ENCODE data around the gene DDAH2.

Gene DDAH2

DNA sequence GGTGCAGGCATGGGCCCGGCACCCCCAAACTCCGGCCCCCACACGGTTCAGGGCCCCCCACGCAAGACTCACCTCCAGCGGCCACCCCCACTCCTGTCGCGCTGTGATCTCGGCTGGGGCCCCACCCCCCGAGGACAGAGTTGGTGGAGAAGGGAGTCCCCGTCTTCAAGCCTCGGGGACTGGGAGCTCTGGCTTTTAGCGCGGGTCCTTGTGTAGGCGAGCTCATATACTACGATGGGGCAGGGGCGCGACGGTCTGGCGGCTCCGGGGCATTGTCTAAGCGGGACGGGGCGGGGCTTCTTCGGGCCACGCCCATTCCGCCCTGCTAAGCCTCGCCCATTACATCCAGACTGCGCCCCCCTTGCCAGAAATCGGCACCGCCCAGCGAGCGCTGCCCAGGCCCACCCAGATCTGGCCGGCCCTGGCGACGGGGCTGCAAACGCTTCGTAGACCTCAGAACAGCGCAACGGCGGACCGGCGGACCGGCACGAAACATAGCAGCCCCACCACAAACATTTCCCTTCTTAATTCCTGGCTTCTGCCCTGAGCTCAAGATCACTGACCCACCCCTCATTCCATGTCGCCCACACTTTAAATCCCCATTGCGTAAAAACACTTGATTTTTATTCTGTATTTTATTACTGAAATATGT lies 1.0 kb upstream of the DDAH2 start:
- DNase-seq: no peak

DNA sequence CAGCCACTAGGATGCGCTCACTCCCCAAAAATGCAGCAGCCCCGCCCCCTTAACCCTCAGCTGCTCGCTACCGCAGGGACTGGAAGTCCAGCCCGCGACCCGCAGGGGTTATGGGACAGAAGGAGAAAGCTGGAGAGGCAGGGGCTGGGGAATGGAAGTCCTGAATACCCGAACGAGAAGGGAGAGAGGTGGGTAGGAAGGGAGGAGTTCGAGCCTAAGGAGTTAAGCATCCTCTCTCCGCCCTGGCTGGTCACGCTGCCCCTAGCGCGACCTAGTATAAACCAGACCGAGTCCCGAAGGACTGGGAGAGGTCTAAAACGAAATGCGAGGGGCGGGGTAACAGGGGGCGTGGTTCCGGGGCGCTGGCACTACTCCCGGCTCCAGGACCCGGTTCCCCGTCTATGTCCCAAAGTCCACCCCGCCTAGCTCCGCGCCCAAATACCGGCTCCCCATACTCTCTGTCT lies 448 bp upstream of the DDAH2 start:
- DNase-seq: peak; percentile 58

DNA sequence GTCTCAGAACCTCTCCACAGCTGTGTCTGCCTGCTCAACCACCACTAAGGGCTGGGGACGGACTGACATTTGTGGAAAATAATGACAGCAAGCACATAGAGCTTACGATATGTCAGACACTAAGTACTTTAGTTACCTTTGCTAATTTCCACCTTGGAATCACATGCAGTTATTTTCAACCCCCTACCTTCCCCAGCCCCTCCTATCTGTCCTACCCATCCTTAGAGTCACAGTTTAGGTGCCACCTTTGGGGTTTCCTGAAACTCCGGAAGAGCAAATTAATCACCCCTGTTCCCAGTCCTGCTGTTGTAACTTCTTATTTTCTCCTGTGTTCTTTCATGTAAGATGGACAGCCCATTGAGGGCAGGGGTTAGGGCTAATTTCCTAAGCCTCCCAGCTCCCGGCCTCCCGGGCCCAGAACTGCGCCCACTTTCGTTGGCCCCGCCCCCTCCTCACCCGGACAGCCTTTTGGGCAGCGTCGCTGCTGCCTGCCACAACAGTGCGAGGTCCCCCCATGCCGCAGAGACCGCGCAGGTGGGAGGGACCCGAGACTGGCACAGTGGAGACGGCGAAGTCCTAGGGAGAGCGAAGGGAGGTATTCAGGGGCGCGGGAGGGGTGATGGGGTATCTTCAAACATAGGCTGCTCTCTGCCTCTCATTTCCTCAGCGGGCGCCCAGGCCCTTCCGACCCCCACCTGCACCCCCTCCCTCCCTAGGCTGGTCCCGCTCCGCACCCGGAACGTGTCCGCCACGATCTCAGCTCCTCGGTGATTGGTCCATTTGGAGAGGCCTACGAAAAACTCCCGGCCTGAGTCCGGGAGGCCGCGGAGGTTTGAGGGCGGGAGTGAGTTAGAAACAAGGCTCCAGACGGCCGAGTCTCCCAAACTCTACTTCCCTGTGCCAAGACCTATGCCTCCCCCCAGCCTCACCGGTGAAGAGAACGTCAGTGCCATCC lies 1.1 kb downstream of the DDAH2 start:
- DNase-seq: no peak

DNA sequence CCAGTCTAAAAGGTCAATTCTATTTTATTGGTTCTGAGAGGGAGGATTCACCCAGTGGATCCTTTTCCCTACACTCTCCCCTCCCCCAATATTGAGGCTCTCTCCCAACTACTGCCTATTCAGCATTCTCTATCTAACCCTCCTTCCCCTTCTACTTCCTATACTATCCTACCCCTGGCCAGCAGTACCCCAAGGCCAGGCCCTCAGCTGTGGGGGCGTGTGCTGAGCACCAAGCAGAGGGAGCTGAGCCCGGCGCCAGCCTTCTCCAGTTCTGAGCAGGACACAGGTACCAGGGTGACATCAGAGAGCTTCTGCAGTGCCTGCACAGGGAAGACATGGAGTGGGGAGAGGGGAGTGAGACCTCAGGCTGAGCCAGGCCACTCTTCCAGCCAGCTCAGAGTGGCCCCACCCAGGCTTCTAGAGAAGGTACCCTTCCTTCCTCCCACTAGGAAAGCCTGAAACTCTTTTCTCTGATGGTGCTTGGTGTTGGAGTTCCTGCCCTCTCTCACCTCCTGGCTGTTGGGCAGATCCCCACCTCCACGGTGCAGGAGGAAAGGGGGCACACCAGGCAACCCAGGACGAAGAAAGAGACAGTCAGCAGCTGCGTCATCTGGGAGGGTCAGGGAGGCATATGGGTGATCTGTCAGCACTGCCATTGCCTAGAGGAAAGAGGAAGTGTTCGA lies 1.9 kb downstream of the DDAH2 start:
- no peak for DNase-seq

DNA sequence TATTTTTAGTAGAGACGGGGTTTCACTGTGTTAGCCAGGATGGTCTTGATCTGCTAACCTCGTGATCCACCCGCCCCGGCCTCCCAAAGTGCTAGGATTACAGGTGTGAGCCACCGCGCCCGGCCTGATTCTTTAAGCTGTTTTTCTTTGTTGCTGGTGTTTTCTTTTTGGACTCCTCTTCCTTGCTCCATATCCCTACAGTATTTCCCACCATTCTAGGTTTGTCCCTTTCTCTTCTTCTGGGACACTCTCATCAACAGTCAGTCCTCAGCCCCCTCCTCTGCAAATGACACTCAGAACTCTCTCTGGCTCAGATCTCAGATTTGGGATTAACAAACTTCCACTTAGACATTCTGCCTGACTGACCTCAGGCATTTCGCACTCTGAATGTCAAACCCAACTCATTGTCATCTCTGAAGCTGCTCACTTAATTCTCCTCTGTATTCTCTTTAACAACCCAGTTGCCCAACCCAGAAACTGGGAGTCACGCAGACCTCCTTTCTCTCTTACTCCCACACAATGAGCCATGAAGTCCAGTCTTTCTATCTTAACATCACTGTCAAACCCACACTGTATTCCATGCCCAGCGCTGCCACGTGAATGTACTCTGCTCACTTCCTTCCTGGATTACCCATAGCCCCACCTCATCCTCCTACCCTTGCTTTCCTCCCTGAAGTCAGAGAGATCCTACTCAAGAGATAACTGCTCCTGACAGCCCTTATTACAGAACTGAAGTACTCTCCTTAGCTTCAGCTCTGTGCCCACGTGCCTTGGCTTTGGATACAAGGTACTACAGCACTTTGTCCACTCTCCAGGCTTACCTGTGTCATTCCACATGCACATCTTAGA lies 3.4 kb downstream of the DDAH2 start:
- DNase-seq: no peak

DNA sequence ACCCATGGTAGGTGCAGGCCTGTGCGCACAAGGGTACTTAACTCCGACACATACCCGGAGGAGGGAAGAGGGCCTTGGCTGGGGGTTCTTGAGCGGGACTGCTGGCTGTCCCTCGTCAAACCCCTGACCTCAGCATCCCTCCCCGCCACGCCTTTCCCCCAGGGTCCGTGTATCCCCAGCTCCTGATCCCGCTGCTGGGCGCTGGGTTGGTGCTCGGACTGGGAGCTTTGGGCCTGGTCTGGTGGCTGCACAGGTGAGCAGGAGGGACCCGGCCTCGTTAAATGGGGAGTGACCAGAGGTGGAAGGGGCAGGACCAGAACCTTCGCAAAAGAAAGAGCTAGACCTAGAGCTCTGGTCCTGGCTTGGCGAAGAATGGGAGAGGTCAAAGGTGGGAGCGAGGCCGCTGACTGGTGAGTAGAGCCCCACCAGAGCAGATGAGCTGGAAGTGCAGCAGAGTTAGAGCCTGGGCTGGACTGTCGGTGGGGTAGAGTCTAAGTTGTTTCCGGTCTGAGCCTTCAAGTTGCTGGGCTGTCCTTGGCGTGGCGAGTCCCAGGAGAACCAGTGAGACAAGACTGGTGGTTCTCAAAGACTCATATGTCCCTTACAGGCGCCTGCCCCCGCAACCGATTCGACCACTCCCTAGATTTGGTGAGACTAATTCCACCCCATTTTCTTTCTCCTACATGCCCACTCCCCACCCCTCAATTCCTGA lies 5.0 kb downstream of the DDAH2 start:
- no peak for DNase-seq

DNA sequence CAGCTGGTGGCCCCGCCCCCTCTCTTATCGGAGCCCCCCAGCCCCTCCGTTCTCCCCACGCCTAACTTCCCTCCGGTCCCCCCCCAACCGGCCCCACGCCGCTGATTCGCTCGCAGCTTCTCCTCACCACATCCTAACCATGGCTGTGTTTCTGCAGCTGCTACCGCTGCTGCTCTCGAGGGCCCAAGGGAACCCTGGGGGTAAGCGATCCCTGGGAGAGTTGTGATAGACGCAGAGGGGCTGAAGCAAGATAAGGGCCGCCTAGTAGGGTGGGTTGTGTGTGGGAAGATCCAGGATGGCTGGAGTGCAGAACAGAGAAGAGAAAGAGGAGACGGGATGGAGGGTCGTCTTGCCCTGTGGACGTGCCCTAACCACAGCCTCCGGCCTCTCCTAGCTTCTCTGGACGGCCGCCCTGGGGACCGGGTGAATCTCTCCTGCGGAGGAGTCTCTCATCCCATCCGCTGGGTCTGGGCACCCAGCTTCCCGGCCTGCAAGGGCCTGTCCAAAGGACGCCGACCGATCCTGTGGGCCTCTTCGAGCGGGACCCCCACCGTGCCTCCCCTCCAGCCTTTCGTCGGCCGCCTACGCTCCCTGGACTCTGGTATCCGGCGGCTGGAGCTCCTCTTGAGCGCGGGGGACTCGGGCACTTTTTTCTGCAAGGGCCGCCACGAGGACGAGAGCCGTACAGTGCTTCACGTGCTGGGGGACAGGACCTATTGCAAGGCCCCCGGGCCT lies 5.7 kb downstream of the DDAH2 start, which contains the start of gene MPIG6B:
Gene MPIG6B (plus strand): TSS at position 129 of the 735 bp plus-strand sequence. CDS start 11 bp downstream, at position 140.
- no peak for DNase-seq

DNA sequence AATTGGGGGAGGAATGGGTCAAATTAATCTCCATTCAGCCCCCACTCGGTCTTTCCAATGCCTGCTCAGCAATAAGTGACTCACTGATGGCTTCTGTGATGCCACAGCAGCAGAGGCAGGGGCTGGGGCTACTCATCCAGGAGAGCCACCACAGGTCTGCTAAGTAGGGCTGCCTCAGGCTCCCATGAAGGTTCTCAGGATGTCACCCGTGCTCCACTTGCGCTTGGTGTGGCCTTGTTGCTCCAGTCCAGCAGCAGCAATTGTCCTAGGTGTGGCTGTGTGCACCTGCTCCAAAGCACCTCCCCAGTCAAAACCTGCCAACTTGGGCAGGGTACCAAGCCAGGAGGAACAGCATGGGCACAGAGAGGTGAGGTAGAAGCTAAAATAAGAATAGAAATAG lies 6.9 kb downstream of the DDAH2 start:
- no peak for DNase-seq

DNA sequence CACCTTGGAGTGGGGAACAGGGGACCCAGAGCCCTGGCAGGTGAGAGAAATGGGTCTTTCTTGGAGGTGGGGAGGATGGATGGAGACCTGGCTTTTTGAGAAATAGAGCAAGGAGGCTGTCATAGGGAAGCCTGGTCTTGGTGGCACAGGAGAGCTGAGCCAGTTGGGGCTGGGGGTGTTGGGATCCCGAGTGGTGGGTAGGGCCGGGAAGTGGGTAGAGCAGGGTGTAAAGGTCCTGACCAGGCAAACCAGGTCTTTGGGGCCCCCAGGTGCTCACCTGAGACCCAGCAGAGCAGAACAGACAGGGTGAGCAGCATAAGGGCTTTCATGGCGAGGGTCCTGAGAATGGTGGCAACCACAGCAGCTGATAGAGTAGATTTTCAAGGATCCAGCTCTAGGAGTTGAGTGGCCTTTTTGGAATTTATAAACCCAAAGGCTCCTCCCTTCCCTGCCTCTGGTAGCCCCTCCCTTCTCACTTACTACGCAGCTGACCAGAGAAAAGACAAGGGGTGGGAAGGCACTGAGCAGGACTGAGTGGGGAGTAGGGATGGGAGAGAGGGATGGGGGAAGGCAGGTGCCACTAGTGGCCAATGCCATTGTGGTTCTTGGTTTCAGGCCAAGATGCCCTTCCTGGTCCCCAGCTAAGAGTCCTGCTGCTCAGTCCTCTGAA lies 7.6 kb downstream of the DDAH2 start, which contains the start of gene LY6G6C:
Gene LY6G6C (minus strand): TSS at position 396 of the 670 bp plus-strand sequence. CDS start 67 bp downstream, at position 329.
- DNase-seq: no peak

DNA sequence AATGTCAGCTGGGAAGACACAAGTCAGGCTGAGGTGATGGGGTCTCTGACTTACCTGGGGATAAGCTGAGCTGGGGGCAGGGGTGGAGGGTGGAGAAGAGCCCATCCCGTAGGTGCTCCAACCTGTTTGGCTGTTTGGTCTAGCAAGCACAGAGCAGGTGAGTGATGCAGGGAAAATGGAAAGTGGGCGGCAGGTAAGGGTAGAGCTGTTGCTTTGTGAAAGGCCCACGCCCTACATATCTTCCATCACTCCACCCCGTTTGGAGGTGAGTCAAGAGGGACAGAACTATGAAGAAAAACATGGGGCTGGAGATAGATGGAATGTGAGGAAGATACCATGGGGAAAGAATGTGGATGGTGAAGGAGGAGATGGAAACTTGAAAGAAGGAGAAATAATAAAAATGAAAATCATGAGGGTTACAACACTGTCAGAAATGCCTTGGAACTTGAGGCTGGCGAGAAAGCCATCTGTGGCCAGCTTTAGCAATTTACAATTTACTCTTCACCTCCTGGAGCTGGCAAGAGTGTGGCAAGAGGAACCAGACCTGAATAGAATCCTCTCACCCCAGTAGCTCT lies 8.8 kb downstream of the DDAH2 start:
- no peak for DNase-seq

DNA sequence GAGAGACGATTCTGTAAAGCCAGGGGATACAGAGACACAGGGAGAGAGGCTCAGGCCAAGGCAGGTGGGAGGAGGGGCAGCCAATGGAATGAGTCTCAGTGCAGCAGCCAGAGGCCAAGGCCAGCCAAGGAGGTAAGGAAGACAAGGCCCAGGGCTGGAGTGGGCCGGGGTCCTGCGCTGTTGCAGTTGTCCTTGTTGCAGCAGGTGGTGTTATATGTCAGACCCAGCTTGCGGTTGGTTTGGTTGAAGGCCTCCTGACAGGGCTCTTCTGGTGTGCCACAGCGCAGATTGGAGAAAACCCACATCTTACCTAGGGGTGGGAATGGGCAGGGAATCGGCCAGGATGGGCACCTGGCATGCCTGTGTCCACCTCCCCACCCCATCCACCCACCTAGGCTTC lies 10.1 kb downstream of the DDAH2 start:
- DNase-seq: no peak

DNA sequence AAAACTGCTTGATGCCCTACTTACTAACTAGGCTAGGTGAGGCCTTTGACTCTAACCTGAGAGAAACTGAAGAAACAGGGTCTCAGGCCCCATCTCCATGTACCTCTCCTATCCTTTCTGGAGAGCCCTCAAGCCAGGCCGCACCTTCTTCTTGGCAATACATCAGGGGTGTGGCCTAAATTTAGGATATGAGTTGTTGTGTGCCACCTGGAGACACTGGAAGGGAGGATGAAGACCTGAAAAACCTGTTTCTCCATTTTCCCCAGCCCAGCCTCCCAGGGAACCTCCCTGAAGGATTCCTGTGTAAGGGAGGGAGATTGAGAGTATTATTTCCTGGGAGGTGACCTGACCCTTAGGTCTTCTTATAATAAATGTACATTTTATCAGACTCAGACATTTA lies 10.8 kb downstream of the DDAH2 start:
- no peak for DNase-seq

DNA sequence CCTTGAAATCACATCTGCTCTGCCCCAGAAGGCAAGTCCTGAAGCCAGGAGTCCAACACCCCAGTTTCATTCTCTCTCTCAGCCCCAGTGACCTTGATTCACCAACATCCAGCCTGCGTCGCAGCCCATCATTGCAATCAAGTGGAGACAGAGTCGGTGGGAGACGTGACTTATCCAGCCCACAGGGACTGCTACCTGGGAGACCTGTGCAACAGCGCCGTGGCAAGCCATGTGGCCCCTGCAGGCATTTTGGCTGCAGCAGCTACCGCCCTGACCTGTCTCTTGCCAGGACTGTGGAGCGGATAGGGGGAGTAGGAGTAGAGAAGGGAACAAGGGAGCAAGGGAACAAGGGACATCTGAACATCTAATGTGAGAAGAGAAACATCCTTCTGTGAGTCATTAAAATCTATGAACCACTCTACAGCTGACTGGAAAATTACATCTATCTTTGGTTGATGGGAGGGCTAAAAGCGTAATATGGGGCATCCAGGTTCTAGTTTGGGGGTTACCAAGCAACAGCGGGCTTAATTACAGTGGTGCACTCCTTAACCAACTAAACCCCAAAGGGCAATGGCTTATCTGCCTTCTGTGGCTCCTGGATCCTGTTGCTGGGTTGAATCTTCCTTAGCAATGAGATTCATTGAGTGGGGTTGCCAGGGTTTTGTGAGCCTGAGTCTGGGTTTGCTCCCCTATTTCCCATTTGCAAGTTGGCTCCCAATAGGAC lies 11.4 kb downstream of the DDAH2 start:
- no peak for DNase-seq

DNA sequence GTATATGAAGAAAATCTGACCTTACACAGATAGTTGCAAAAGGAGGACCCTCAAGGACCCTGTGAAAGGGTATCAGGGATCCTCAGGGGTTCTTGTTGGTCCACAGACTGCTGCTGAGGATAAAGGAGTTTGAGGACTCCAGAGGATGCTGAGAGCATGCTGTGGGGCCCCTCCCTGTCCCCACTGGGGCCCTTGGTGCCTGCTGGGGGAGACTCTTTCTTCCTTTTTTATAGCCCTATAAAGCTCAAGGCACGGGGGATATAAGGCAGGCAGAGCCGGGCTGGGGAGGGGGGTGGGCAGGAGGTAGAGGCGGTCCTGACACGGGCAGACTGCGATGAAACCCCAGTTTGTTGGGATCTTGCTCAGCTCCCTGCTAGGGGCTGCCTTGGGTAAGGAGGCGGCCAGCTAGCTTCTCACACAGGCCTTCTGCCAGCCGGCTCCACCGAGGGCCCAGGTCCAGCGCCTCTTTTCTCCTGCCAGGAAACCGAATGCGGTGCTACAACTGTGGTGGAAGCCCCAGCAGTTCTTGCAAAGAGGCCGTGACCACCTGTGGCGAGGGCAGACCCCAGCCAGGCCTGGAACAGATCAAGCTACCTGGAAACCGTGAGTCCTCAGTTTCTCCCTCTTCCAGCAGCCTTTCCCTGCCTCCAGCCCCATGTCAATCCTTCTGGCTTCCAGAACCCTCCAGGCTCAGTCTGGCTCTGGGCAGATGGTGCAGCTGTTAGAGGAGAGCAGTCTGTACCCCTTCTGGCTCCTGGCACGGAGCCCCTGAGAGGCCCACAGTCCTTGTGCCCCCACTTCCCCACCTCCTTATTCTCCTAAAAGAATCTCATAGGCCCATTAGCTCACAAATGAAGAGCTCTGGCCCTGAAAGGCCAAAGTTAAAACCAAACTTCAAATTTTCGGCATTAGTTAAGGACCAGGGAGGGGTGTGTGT lies 13.8 kb downstream of the DDAH2 start, which contains the start of gene LY6G6D:
Gene LY6G6D (plus strand): TSS at position 327 of the 937 bp plus-strand sequence. CDS start 8 bp downstream, at position 335.
- DNase-seq: no peak

DNA sequence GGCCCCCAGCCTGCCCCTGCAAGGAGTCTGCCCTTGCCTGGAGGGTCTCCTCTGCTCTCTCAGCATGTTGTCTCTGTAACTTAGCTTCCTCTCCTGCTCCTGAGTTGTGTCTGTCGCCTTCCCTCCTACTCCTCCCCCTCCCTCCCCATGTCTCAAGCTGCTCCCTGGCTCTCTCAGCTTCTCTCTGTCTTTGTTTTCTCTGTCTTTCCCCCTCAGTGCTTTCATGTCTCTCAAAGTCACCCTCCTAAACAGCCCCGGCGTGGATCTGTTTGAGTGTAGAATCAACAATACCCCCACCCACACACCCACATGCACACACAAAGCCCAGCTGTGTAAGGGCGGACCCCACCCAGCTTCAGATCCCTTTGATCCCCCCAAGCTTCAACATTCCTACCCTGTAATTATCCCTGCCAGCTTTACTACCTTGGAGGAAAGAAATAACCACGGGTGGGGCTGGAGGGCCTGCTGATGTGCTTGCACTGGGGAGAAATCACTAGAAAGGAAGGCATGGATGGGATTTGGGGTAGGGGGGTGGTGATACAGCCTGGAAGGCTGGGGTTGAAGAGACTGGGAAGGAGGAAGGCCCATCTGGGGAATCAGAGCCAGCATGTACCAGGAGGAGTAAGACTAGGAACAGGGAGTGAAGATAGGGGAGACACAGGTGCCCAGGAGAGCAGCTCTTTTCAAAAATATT lies 15.0 kb downstream of the DDAH2 start:
- DNase-seq: no peak

DNA sequence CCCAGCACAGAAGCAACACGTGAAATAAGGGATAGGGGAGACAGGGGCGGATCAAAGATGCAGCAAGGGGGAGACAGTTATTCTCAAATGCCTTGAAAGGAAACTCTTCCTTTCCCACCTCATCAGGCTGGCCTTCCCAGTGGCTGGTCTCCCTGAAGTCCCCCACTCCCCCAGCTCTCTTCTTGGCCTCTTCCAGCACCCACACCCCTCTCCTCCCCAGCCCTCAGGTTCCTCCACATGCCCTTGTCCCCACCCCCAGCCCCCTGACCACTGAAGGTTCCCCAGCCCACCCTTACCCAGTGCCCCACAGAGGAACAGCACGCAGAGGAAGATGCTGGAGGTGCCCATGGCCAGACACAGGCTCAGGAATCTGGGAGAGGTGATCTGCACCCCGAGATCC lies 15.6 kb downstream of the DDAH2 start:
- DNase-seq: no peak

DNA sequence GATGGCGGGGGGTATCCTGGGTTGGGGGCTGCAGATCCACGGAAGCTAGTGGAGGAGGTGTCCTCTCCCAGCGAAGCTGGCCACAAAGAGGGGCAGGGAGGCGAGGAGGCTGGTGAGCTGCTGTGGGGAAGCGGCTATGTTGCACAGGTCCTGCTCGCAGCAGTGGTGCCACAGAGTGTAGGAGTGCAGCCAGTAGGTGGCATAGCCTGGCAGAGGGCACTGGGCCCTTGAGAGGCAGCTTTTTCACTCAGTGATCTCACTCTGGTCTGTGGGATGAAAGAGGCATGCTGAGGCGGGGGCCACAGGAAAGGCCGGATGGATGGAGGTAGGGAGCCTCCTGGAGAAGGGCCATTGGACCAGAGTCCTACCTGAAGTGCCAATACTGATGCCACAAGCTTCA lies 16.8 kb downstream of the DDAH2 start:
- DNase-seq: no peak

Measured in DMS 273 treated with DMSO at 0.1 percent for 48 hours (cell line).